Measurements from ENCODE around the gene DUSP7.

The DUSP7 gene

GRCh38 chr3:52006017-52006819 lies 50.2 kb downstream of the DUSP7 start:
- no peak for DNase-seq (ENCODE audit: low spot score)

DNA sequence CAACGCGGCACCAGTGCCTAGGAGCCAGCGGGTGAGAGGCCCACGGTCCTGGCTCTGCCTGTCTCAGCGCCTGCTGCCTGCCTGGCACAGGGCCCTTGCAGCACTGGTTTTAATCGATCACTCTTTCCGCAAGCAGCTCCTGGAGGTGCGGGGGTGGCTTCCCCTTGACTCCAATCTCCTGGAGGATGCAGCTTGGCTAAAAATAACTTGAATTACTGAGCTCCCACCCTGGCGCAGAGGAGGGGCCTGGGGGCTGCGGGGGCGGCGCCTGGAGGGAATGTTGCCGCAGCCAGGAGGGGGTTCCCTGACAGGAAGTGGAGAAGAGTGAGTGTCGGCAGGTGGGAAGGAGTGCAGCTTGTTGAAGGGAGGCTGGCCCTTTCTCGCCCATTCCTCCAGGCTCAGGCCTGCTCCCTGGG lies 50.8 kb downstream of the DUSP7 start:
- no peak for DNase-seq (ENCODE audit: low spot score)

DNA sequence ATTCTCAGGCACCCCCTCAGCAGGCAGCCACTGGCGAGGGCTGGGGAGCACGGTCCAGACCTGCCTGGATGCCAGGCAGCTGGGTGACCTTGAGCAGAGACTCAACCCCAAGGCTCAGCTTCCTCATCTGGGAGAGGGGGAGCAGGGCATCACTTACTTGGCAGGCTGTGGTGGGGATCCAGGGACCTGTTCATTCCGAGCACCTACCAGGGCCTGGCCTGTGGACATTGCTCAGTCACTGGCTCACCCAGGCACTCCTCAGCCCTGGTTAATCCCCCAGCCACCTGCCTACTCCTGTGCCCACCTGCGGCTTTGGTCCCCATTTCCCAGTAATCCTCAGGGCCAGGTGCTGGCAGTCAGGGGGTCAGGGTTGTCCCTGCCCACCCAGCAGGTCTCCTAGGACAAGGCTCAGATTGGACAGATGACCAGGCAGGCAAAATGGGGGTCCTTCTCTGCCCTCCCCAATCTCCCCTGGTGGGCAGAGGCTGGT lies 51.4 kb downstream of the DUSP7 start:
- no peak for DNase-seq (ENCODE audit: low spot score)

DNA sequence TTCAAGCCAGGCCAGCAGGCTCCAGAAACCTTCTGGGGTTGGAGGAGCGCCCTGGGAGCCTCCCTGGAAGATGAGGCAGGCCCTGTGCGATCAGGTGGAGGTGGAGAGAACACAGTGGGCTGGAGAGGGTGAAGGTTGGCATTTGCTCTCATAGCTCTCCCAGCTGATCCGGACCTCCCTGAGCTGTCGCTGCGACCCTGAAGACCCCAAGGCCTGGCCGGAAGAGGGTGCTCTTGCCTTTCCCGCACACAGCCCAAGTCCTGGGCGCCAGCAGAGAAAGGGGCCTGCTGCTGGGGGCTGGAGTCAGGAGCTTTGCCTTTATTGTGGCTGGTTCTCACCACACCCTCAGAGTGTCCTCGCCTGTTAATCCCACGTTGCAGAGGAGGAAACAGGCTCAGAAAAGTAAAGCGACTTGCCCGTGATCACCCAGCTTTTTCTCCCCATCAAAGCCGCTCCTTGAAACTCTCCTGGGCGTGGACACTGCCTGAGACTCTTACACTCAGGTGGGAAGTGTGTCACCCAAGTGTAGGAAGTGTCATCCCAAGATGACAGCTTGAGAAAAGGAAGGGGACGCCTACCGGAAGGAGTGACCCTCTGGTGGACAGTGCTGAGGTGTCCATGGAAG lies 52.1 kb downstream of the DUSP7 start:
- DNase-seq (ENCODE audit: low spot score), result peak; percentile 63

- no peak for DNase-seq (ENCODE audit: low spot score)
Measured at GRCh38 chr3:52002748-52003147, 53.6 kb downstream of the DUSP7 start.

- peak; percentile 92 for DNase-seq (ENCODE audit: low spot score)
Measured at GRCh38 chr3:52001443-52001974, 54.9 kb downstream of the DUSP7 start.

- no peak for DNase-seq (ENCODE audit: low spot score)
Measured at GRCh38 chr3:51999846-52000245, 56.5 kb downstream of the DUSP7 start.
